ENCODE results near the gene USP6. TPM values are rescaled to one million over a fixed set of nuclear protein-coding genes. Genes with fewer than 3 reads are reported as not detected.
"Not testable (repeated sequence)": the region's sequence is repeated elsewhere in the genome, so short reads cannot be mapped to it uniquely, and the experiment has no call there.

USP6 gene
- total RNA-seq, 1 experiment from 2014 or later: 0.10 TPM

GRCh38 chr17:5131146-5131715 is 15.4 kb downstream of the USP6 start:
- Histone ChIP-seq H3K9me2 (ENCODE audit: insufficient read depth) (no peaks in the 10 kb centered on the region), H3K27me3 (ENCODE audit: insufficient read depth, low read length) (no peaks in the 10 kb centered on the region), H3K79me2 (ENCODE audit: insufficient read depth, low read length) (no peaks in the 10 kb centered on the region), H3K4me2 (ENCODE audit: low read length) (no peak overlapping the region), H3K4me1 (ENCODE audit: control insufficient read depth in 1 of 2, insufficient read depth in 2 of 2, low read length in 2 of 2) (no peaks in the 10 kb centered on the region), H3K9ac (ENCODE audit: low read length) (no peak overlapping the region), H3K27ac (ENCODE audit: low read depth, low read length) (no peak overlapping the region), H2AFZ (ENCODE audit: low read depth, low read length, poor library complexity, severe bottlenecking) (no peak overlapping the region), H3K9me3 (ENCODE audit: control insufficient read depth in 1 of 2, insufficient read depth in 1 of 2, low read depth in 1 of 2, low read length in 2 of 2) (no peaks in the 10 kb centered on the region), H3K4me3 (replicated peaks in 1 of 2; ENCODE audit: low read depth in 1 of 2, low read length in 2 of 2) (no peak overlapping the region), H3K36me3 (ENCODE audit: control insufficient read depth in 1 of 2, insufficient read depth in 2 of 2, low read length in 2 of 2) (no peaks in the 10 kb centered on the region), H4K20me1 (ENCODE audit: insufficient read depth) (no peaks in the 10 kb centered on the region)
- ChIA-PET POLR2A (no interaction called here), CTCF (no interaction called here), RAD21 (ENCODE audit: low non-redundant PET in 1 of 2, low total read pairs in 2 of 2, uncharacterized antibody in 2 of 2, unreplicated experiment in 2 of 2) (no interaction called here)
- intact Hi-C loops (cut with micrococcal nuclease): no loop called here
- no peak for TF ChIP-seq CEBPB (IDR thresholded peaks at IDR 0.05; ENCODE audit: low read depth)
- TF ChIP-seq POLR2A (IDR thresholded peaks at IDR 0.05; ENCODE audit: borderline replicate concordance, extremely low read depth, insufficient read depth, insufficient read length): no peak
- TF ChIP-seq MAX (IDR thresholded peaks at IDR 0.05): no peak
- TF ChIP-seq YY1 (IDR thresholded peaks at IDR 0.05; ENCODE audit: extremely low read depth, insufficient replicate concordance, low read depth, low read length): no peak
- no peak for TF ChIP-seq ZBTB33 (IDR thresholded peaks at IDR 0.05; ENCODE audit: extremely low read depth, insufficient replicate concordance, low read length)
- TF ChIP-seq SRF (IDR thresholded peaks at IDR 0.05; ENCODE audit: low read depth): no peak
- no peak for TF ChIP-seq ELF1 (IDR thresholded peaks at IDR 0.05; ENCODE audit: borderline replicate concordance, low read depth)
- TF ChIP-seq SP1 (IDR thresholded peaks at IDR 0.05; ENCODE audit: low read depth): no peak
- no peak for TF ChIP-seq FOSL1 (IDR thresholded peaks at IDR 0.05; ENCODE audit: low read depth)
- no peak for TF ChIP-seq TCF7L2 (IDR thresholded peaks at IDR 0.05; ENCODE audit: borderline replicate concordance, extremely low read depth, insufficient read depth, insufficient read length)
- DNase-seq (ENCODE audit: low read depth, low spot score) (no peak), ATAC-seq (no peak)
- no TSS peak for BruUV-seq (replicated peaks)

DNA sequence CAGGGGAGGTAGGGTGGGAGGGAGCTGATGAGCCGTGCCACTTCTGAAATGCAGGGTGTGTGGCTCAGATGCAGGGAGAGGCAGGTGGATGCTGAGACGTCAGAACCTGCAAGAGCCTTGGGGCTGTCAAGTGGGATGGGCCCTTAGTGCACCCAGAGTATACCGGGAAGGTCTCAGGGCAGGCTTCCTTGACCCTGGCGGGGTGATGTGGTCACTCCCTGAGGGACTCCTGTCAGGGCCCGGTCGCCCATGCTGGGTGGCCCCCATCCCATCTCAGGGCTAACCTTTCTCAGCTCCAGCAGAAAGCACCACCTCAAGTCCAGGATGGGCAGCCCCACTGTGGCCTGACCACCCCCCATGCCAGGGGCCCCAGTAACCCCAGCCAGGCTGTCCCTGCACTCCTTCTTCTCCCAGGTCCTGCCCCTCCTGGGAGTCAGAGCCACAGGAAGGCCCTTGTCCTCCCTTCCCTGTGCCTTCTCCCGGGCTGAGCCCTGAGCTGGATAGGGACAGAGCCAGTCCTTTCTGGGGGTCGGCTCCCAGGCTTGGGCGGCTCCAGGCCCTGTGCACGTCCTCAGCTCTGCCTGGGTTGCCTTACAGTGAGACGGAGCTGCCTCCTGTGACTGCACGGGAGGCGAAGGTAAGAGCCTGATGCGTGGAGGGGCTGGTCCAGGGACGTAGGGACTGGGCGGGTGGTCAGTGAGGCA is 16.1 kb downstream of the USP6 start:
- CTCF ChIA-PET; DNase-seq (ENCODE audit: low read depth, low spot score); H3K36me3 ChIP-seq (ENCODE audit: control insufficient read depth in 1 of 2, insufficient read depth in 2 of 2, low read length in 2 of 2); POLR2A ChIA-PET; H4K20me1 ChIP-seq (ENCODE audit: insufficient read depth); H3K27ac ChIP-seq (ENCODE audit: low read depth, low read length); H3K9me3 ChIP-seq (ENCODE audit: control insufficient read depth in 1 of 2, insufficient read depth in 1 of 2, low read depth in 1 of 2, low read length in 2 of 2); H3K4me1 ChIP-seq (ENCODE audit: control insufficient read depth in 1 of 2, insufficient read depth in 2 of 2, low read length in 2 of 2); H3K4me3 ChIP-seq (replicated peaks in 1 of 2; ENCODE audit: low read depth in 1 of 2, low read length in 2 of 2); BruUV-seq (replicated peaks); H3K27me3 ChIP-seq (ENCODE audit: insufficient read depth, low read length); H3K9me2 ChIP-seq (ENCODE audit: insufficient read depth); RAD21 ChIA-PET (ENCODE audit: low non-redundant PET in 1 of 2, low total read pairs in 2 of 2, uncharacterized antibody in 2 of 2, unreplicated experiment in 2 of 2); H3K4me2 ChIP-seq (ENCODE audit: low read length); H2AFZ ChIP-seq (ENCODE audit: low read depth, low read length, poor library complexity, severe bottlenecking); intact Hi-C loops (cut with micrococcal nuclease); H3K79me2 ChIP-seq (ENCODE audit: insufficient read depth, low read length); ATAC-seq; H3K9ac ChIP-seq (ENCODE audit: low read length): not testable (repeated sequence)

- ATAC-seq; CTCF ChIA-PET; H3K4me1 ChIP-seq (ENCODE audit: control insufficient read depth in 1 of 2, insufficient read depth in 2 of 2, low read length in 2 of 2); H3K9me2 ChIP-seq (ENCODE audit: insufficient read depth); H4K20me1 ChIP-seq (ENCODE audit: insufficient read depth); H3K27me3 ChIP-seq (ENCODE audit: insufficient read depth, low read length); BruUV-seq (replicated peaks); H3K9me3 ChIP-seq (ENCODE audit: control insufficient read depth in 1 of 2, insufficient read depth in 1 of 2, low read depth in 1 of 2, low read length in 2 of 2); POLR2A ChIA-PET; H3K4me2 ChIP-seq (ENCODE audit: low read length); H3K4me3 ChIP-seq (replicated peaks in 1 of 2; ENCODE audit: low read depth in 1 of 2, low read length in 2 of 2); DNase-seq (ENCODE audit: low read depth, low spot score); H2AFZ ChIP-seq (ENCODE audit: low read depth, low read length, poor library complexity, severe bottlenecking); H3K9ac ChIP-seq (ENCODE audit: low read length); H3K27ac ChIP-seq (ENCODE audit: low read depth, low read length); H3K79me2 ChIP-seq (ENCODE audit: insufficient read depth, low read length); intact Hi-C loops (cut with micrococcal nuclease); H3K36me3 ChIP-seq (ENCODE audit: control insufficient read depth in 1 of 2, insufficient read depth in 2 of 2, low read length in 2 of 2): not testable (repeated sequence)
- RAD21 ChIA-PET (ENCODE audit: low non-redundant PET in 1 of 2, low total read pairs in 2 of 2, uncharacterized antibody in 2 of 2, unreplicated experiment in 2 of 2): interaction anchor here in 1 of 2 experiments (0.6 kb wide), 1 partner anchor 38 kb away, joined by 3 read pairs; no protein-coding TSS in a partner anchor
Observed at GRCh38 chr17:5132503-5133225, 16.8 kb downstream of the USP6 start.
